Measurements from ENCODE around the gene RPAIN. TPM values are rescaled to one million over a fixed set of nuclear protein-coding genes. Genes with fewer than 3 reads are reported as not detected.

RPAIN gene
- polyA plus RNA-seq, 1 donor from 2014 or later, result 451 TPM

DNA sequence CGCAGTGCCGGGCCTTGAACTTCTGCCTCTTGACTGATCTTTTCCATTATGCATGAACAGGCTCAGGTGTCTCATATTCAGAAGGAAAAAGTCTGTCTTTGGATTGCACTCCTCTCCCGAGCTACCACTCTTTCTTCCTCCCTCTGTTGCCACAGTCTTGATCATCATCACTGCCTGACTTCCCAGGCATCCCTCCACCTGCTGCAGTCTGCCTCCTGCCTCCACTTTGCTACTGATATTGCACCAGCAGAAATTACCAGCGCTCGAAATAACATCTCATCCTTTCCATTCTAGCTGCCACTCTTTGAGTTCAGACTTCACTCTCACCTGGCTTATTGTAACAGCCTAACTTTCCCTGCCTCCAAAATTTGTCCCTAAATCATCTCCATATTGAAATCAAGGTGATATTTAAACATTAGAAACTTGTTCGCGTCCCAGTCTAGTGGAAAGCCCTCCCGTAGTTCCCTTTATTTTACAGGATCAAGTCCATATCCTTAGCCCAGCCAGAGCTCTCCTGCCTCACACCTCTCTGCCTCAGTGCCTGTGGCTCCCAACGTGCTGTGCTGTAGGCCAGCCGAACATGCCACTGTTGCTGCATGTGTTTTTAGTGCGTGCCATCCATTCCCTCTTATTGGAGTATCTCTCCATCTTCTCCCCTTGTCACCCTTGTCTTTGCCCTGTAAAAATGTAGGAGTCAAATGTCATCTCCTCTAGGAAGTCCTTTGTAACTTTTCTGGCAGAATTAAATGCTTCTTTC, 40.5 kb upstream of the RPAIN start:
- H3K36me3 ChIP-seq (ENCODE audit: insufficient read depth, low read length), result peaks cover 3% of the 10 kb centered on the region
- TF ChIP-seq POLR2AphosphoS5 (IDR thresholded peaks at IDR 0.05), result peak; percentile 2
- TF ChIP-seq, protein P1, sequence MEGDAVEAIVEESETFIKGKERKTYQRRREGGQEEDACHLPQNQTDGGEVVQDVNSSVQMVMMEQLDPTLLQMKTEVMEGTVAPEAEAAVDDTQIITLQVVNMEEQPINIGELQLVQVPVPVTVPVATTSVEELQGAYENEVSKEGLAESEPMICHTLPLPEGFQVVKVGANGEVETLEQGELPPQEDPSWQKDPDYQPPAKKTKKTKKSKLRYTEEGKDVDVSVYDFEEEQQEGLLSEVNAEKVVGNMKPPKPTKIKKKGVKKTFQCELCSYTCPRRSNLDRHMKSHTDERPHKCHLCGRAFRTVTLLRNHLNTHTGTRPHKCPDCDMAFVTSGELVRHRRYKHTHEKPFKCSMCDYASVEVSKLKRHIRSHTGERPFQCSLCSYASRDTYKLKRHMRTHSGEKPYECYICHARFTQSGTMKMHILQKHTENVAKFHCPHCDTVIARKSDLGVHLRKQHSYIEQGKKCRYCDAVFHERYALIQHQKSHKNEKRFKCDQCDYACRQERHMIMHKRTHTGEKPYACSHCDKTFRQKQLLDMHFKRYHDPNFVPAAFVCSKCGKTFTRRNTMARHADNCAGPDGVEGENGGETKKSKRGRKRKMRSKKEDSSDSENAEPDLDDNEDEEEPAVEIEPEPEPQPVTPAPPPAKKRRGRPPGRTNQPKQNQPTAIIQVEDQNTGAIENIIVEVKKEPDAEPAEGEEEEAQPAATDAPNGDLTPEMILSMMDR (IDR thresholded peaks at IDR 0.05; ENCODE audit: poor library complexity, severe bottlenecking), result no peak
- H3K9ac ChIP-seq (ENCODE audit: low read length), result no peak overlapping the region
- no peaks in the 10 kb centered on the region for H3K9me3 ChIP-seq (ENCODE audit: low read length)
- H3K4me2 ChIP-seq (ENCODE audit: low read length), result no peak overlapping the region
- no peak overlapping the region for H2AFZ ChIP-seq (ENCODE audit: low read depth, low read length)
- no peak overlapping the region for H3K4me3 ChIP-seq (ENCODE audit: low read length)
- H4K20me1 ChIP-seq (ENCODE audit: insufficient read depth), result no peaks in the 10 kb centered on the region
- H3F3A ChIP-seq (ENCODE audit: insufficient read depth, low read length, poor library complexity, severe bottlenecking), result no peaks in the 10 kb centered on the region
- no peak overlapping the region for H3K27ac ChIP-seq (ENCODE audit: low read length)
- no peaks in the 10 kb centered on the region for H3K9me2 ChIP-seq (ENCODE audit: insufficient read depth, low read length)
- no peaks in the 10 kb centered on the region for H3K27me3 ChIP-seq (ENCODE audit: insufficient read depth, low read depth, low read length)
- H3K79me2 ChIP-seq (replicated peaks; ENCODE audit: insufficient read depth, low read length), result no peaks in the 10 kb centered on the region

DNA sequence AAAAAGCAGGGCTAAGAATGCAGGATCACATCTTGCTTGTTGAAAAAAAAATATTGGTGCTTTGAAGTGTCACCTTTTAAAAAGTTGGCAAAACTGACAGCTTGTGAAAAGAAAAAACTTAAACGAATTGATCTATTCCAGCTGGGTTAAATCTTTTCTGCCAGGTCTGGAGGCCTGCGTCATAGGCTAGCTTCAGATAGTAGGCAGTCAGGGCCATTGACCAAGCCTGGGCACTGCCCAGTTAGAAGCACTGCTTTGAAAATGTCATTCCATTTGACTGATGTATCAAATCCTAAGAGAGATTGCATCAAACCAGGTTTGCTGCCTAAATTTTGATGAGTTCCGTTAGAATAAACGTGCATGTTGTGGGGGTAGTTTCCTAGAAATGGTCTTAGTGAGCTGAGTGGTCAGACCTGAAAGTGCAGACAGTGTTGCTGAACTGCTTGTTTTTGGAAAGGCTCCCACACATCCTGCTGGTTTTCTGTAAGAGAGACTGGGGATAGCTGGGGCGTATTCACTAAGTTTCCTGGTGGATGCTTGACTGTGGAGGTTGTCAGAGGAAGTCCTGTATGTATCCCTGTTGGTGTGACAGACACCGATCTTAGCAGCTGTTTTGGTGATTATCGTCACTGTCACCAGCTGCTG, 39.4 kb upstream of the RPAIN start:
- Histone ChIP-seq H3K36me3 (ENCODE audit: insufficient read depth, low read length) (peaks cover 3% of the 10 kb centered on the region), H3K27ac (ENCODE audit: low read length) (no peak overlapping the region)

More for the DNA sequence above, 39.4 kb upstream of the RPAIN start:
- Histone ChIP-seq H2AFZ (ENCODE audit: low read depth, low read length) (no peak overlapping the region), H3K27me3 (ENCODE audit: insufficient read depth, low read depth, low read length) (no peaks in the 10 kb centered on the region), H3K4me3 (ENCODE audit: low read length) (no peak overlapping the region), H3K9ac (ENCODE audit: low read length) (no peak overlapping the region), H3K9me2 (ENCODE audit: insufficient read depth, low read length) (no peaks in the 10 kb centered on the region), H3K9me3 (ENCODE audit: low read length) (no peaks in the 10 kb centered on the region), H3K79me2 (replicated peaks; ENCODE audit: insufficient read depth, low read length) (no peaks in the 10 kb centered on the region), H3F3A (ENCODE audit: insufficient read depth, low read length, poor library complexity, severe bottlenecking) (no peaks in the 10 kb centered on the region), H3K4me2 (ENCODE audit: low read length) (no peak overlapping the region), H4K20me1 (ENCODE audit: insufficient read depth) (no peaks in the 10 kb centered on the region)
- TF ChIP-seq, protein P1 (IDR thresholded peaks at IDR 0.05; ENCODE audit: poor library complexity, severe bottlenecking), result no peak
- no peak for TF ChIP-seq POLR2AphosphoS5 (IDR thresholded peaks at IDR 0.05)
- TF ChIP-seq MXI1 (conservative IDR thresholded peaks at IDR 0.05; ENCODE audit: poor library complexity, severe bottlenecking), result no peak
- no peak for TF ChIP-seq EZH2 (IDR thresholded peaks at IDR 0.05; ENCODE audit: borderline replicate concordance, insufficient read depth, low read length, poor library complexity, severe bottlenecking)
- no peak for TF ChIP-seq TAF1 (IDR thresholded peaks at IDR 0.05; ENCODE audit: low read depth)
- TF ChIP-seq RAD21 (conservative IDR thresholded peaks at IDR 0.05), result no peak
- TF ChIP-seq SMC3 (conservative IDR thresholded peaks at IDR 0.05; ENCODE audit: poor library complexity), result no peak
- no peak for TF ChIP-seq EP300 (conservative IDR thresholded peaks at IDR 0.05; ENCODE audit: poor library complexity, severe bottlenecking)
- TF ChIP-seq, protein P2, sequence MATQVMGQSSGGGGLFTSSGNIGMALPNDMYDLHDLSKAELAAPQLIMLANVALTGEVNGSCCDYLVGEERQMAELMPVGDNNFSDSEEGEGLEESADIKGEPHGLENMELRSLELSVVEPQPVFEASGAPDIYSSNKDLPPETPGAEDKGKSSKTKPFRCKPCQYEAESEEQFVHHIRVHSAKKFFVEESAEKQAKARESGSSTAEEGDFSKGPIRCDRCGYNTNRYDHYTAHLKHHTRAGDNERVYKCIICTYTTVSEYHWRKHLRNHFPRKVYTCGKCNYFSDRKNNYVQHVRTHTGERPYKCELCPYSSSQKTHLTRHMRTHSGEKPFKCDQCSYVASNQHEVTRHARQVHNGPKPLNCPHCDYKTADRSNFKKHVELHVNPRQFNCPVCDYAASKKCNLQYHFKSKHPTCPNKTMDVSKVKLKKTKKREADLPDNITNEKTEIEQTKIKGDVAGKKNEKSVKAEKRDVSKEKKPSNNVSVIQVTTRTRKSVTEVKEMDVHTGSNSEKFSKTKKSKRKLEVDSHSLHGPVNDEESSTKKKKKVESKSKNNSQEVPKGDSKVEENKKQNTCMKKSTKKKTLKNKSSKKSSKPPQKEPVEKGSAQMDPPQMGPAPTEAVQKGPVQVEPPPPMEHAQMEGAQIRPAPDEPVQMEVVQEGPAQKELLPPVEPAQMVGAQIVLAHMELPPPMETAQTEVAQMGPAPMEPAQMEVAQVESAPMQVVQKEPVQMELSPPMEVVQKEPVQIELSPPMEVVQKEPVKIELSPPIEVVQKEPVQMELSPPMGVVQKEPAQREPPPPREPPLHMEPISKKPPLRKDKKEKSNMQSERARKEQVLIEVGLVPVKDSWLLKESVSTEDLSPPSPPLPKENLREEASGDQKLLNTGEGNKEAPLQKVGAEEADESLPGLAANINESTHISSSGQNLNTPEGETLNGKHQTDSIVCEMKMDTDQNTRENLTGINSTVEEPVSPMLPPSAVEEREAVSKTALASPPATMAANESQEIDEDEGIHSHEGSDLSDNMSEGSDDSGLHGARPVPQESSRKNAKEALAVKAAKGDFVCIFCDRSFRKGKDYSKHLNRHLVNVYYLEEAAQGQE (IDR thresholded peaks at IDR 0.05; ENCODE audit: borderline replicate concordance), result no peak
